KOPT-K1 (cell line): Measurements from ENCODE around the gene PEPD.
"Not testable (repeated sequence)": the region's sequence is repeated elsewhere in the genome, so short reads cannot be mapped to it uniquely, and the experiment has no call there.

Experiments
- H3K27ac ChIP-seq: fragments of 200-600 bp; sonication (generic); 2 replicates; pipeline ENCODE4 v1.5.1; 2016; ENCODE audit warnings: antibody characterized with exemption, mild to moderate bottlenecking, low read depth, low read length; ENCODE audit not compliant: poor library complexity, severe bottlenecking
- H3K36me3 ChIP-seq: fragments of 200-600 bp; sonication (generic); 2 replicates; pipeline ENCODE4 v1.5.1; 2017; ENCODE audit warnings: antibody characterized with exemption, mild to moderate bottlenecking, low read length, moderate library complexity; ENCODE audit not compliant: insufficient read depth
- H3K9me3 ChIP-seq: fragments of 200-600 bp; sonication (generic); 2 replicates; pipeline ENCODE4 v1.5.1; 2017; ENCODE audit warnings: antibody characterized with exemption, low read length, mild to moderate bottlenecking; ENCODE audit not compliant: insufficient read depth, poor library complexity, severe bottlenecking

Gene PEPD

GRCh38 chr19:33499671-33500506, 21.7 kb downstream of the PEPD start:
- Histone ChIP-seq H3K9me3 (no peaks in the 10 kb centered on the region), H3K27ac (no peak overlapping the region), H3K36me3 (no peaks in the 10 kb centered on the region)

DNA sequence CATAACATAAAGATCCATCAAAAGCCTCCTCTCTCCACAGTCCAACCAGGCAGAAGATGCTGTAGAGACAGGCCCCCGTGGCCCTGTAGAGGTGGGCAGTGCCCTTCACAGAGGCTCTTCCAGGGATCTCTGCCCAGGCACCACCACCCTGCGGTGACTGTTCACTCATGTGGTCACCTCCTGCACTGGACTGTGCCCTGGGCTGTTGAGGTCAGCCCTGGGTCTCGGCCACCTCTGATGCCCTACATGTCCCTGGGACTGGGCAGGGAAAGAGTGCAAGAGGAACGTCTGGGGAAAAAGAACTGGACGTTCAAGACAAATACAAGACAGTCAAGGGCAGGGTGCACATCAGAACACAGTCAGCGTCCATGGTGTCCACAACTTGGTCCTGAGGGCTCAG, 22.3 kb downstream of the PEPD start:
- Histone ChIP-seq H3K9me3 (no peaks in the 10 kb centered on the region), H3K36me3 (no peaks in the 10 kb centered on the region)

GRCh38 chr19:33498391-33499000, 23.1 kb downstream of the PEPD start:
- Histone ChIP-seq H3K36me3 (no peaks in the 10 kb centered on the region), H3K9me3 (no peaks in the 10 kb centered on the region), H3K27ac (no peak overlapping the region)

More for the DNA sequence above, 22.3 kb downstream of the PEPD start:
- no peak overlapping the region for H3K27ac ChIP-seq

DNA sequence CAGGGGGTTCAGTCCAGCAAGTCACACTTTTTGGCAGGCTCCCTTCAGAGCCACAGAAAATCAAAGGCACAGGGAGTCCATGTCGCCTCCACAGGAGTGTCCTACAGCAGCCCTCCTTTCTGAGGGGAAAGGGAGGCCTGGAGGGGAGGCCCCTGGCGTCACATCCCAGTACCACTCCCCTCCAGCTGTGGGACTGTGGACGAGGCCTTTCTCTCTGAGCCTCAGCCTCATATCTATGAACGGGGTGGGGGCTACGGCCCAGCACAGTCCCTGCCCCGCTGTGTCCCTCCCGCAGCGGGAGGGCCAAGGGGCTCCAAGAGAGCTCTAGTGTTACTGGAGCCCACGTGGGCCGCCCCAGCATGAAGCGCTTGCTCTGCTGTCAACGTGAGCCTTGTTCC, 23.8 kb downstream of the PEPD start:
- H3K9me3 ChIP-seq, result no peaks in the 10 kb centered on the region
- H3K36me3 ChIP-seq, result no peaks in the 10 kb centered on the region

DNA sequence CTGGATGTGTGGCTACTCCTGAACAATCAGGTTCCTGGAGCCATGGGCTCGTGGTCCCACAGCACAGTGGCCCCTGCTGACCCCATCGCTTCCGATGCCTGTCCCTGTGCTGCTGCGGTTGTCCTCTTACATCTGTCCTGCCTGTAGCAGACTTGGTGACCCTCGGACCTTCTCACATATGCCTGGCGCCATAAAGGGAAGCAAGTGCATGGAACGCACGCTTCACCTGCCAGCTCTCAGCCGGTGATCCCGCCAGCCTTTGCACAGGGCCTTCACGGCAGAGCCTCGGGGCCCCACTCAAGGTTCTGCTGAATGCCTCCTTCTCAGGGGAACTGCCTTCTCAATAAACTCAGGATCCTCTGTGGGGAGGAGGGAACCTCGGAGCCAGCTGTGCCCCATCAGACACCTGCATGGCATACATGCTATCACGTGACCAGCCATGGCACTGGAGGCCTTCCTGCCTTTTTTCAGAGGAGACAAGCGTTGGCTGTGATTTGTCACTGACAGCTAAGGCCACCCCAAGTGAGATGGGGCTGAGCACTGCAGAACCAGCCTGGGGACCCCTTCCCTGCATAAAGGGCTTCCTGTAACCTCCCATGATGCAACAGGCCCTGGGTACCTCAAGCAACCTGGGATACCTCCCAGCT, 24.3 kb downstream of the PEPD start:
- no peak overlapping the region for H3K27ac ChIP-seq
- no peaks in the 10 kb centered on the region for H3K36me3 ChIP-seq
- no peaks in the 10 kb centered on the region for H3K9me3 ChIP-seq

More for the DNA sequence above, 23.8 kb downstream of the PEPD start:
- no peak overlapping the region for H3K27ac ChIP-seq

- no peaks in the 10 kb centered on the region for H3K36me3 ChIP-seq
- H3K27ac ChIP-seq, result no peak overlapping the region
- H3K9me3 ChIP-seq, result no peaks in the 10 kb centered on the region
Observed at GRCh38 chr19:33496038-33496895, 25.3 kb downstream of the PEPD start.

- Histone ChIP-seq H3K9me3 (no peaks in the 10 kb centered on the region), H3K27ac (no peak overlapping the region), H3K36me3 (no peaks in the 10 kb centered on the region)
Observed at GRCh38 chr19:33493401-33494275, 28.0 kb downstream of the PEPD start.

- no peak overlapping the region for H3K27ac ChIP-seq
- no peaks in the 10 kb centered on the region for H3K9me3 ChIP-seq
- H3K36me3 ChIP-seq, result no peaks in the 10 kb centered on the region
Observed at GRCh38 chr19:33492951-33493350, 28.6 kb downstream of the PEPD start.

DNA sequence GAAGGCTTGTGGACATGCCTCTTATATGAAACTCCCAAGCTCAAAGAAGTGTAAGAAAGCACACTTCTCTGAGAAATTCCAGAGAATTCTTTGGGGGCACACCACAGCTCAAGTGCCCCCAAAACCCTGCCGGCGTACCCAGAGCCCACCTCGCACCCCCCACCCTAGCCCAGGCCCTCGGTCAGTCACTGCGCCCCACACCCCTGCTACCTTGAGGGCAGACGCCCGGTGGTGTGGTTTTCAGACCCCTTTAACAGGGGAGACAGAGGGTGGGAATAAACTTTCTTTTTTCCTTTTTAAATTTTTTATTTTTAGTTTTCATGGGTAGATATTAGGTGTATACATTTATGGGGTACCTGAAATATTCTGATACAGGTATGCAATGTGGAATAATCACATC, 29.5 kb downstream of the PEPD start:
- no peak overlapping the region for H3K27ac ChIP-seq
- H3K36me3 ChIP-seq, result no peaks in the 10 kb centered on the region
- no peaks in the 10 kb centered on the region for H3K9me3 ChIP-seq

DNA sequence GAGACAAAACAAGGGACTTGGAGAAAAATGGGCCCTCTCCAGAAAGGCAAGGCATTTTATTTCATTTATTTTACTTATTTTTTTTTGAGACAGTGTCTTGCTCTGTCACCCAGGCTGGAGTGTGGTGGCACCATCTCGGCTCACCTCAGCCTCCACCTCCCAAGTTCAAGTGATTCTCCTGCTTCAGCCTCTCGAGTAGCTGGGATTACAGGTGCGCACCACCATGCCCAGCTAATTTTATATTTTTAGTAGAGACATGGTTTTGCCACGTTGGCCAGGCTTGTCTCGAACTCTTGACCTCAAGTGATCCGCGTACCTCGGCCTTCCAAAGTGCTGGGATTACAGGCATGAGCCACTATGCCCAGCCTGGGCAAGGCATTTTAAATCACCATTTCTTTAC, 31.0 kb downstream of the PEPD start:
- H3K27ac ChIP-seq, H3K9me3 ChIP-seq, H3K36me3 ChIP-seq: not testable (repeated sequence)

- no peaks in the 10 kb centered on the region for H3K36me3 ChIP-seq
- no peaks in the 10 kb centered on the region for H3K9me3 ChIP-seq
Observed at GRCh38 chr19:33490041-33490451, 31.5 kb downstream of the PEPD start.

GRCh38 chr19:33488826-33489225, 32.8 kb downstream of the PEPD start:
- no peak overlapping the region for H3K27ac ChIP-seq
- no peaks in the 10 kb centered on the region for H3K36me3 ChIP-seq
- H3K9me3 ChIP-seq, result no peaks in the 10 kb centered on the region

More at GRCh38 chr19:33490041-33490451, 31.5 kb downstream of the PEPD start:
- H3K27ac ChIP-seq, result no peak overlapping the region

- Histone ChIP-seq H3K9me3 (no peaks in the 10 kb centered on the region), H3K27ac (no peak overlapping the region), H3K36me3 (no peaks in the 10 kb centered on the region)
Observed at GRCh38 chr19:33487901-33488800, 33.4 kb downstream of the PEPD start.
